DMS 273 (cell line): ENCODE results near the gene PPM1N.

Experiments
- DNase-seq: peaks from one replicate; lab custom pipeline; 2025; ENCODE audit not compliant: unreplicated experiment; lab: John Stamatoyannopoulos, UW

The PPM1N gene

GRCh38 chr19:45528149-45528743 lies 30.0 kb downstream of the PPM1N start:
- peak; percentile 29 for DNase-seq

GRCh38 chr19:45528744-45529419 lies 30.6 kb downstream of the PPM1N start:
- DNase-seq = peak; percentile 75

- no peak for DNase-seq
Observed at GRCh38 chr19:45529420-45529785, 31.2 kb downstream of the PPM1N start.

DNA sequence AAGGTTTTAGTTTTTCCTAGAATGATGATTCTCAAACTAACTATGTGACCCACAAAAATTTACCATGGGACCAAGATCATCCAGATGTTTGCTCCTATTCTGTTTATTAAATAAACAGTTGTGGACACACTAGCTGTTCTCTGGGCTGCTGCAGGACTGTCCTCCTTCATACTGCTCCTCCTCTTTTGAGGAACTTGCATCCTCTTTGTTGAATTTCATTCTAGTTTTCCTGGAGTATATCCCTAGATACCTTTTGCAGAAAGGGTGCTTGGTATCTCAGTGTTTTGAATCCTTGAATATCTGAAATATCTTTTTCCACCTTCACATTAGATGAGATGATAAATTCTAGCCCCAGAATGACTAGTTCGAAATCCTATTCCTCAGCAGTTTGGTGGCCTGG lies 33.1 kb downstream of the PPM1N start:
- no peak for DNase-seq

DNA sequence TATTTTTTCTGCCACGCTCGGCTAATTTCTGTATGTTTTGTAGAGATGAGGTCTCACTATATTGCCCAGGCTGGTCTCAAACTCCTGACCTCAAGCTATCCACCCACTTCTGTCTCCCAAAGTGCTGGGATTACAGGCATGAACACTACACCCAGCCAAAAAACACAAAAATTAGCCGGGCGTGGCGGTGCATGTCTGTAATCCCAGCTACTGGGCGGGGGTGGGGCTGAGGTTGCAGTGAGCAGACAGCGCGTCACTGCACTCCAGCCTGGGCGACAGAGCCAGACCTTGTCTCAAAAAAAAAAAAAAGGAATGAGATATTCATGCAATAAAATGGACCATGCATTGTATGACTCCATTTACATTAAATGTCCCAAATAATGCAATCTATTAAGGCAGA lies 41.2 kb downstream of the PPM1N start:
- DNase-seq = no peak

DNA sequence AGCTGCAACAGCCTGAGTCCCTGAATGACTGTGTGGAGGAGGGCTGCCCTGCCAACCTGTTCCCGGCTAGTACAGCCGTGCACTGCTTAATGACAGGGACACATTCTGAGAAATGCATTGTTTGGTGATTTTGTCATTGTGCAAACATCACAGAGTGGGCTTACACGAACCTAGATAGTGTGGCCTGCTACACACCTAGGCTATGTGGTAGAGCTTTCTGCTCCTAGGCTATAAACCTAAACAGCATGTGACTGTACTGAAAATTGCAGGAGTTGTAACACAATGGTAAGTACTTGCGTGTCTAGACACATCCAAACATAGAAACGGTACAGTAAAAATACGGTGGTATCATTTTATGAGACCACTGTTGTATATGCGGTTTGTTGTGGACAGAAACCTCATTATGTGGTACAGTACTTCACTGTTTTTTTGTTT lies 44.0 kb downstream of the PPM1N start:
- no peak for DNase-seq

- no peak for DNase-seq
Observed at GRCh38 chr19:45547211-45547770, 49.0 kb downstream of the PPM1N start.

DNA sequence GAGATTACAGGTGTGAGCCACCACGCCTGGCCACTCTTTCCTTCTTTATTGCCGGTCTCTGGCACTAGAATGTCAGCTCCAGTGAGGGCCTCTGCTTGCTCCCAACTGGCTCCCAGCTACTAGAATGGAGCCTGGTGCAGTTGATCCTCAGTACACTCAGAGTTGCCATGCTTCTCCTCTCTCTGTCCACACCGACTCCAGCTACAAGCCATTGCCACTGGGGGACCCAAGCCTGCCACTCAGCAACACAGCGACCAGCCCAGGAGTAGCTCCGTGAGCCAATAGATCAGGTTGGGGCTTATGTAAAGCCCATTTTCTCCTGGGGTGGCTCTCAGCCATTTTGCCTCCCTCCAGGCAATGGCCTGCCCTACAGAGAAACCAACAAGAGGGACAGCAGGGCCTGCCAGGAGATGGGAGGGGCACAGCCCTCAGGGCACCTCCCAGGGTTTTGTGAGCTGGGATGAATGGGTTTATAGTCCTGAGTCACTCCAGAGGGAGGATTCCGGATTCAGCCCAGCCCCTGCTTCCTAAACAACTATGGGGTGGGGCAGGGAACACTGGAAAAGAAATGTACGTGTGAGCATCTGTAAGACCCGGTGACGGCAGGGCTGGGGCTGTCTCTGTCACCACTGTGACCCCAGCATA lies 49.8 kb downstream of the PPM1N start:
- DNase-seq = no peak
